ENCODE results near the gene DDX52.
A peak's percentile ranks its signal among the peaks of the same experiment; 100 is the strongest.
"Not testable (repeated sequence)": the region's sequence is repeated elsewhere in the genome, so short reads cannot be mapped to it uniquely, and the experiment has no call there.

DDX52 gene, protein sequence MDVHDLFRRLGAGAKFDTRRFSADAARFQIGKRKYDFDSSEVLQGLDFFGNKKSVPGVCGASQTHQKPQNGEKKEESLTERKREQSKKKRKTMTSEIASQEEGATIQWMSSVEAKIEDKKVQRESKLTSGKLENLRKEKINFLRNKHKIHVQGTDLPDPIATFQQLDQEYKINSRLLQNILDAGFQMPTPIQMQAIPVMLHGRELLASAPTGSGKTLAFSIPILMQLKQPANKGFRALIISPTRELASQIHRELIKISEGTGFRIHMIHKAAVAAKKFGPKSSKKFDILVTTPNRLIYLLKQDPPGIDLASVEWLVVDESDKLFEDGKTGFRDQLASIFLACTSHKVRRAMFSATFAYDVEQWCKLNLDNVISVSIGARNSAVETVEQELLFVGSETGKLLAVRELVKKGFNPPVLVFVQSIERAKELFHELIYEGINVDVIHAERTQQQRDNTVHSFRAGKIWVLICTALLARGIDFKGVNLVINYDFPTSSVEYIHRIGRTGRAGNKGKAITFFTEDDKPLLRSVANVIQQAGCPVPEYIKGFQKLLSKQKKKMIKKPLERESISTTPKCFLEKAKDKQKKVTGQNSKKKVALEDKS

DNA sequence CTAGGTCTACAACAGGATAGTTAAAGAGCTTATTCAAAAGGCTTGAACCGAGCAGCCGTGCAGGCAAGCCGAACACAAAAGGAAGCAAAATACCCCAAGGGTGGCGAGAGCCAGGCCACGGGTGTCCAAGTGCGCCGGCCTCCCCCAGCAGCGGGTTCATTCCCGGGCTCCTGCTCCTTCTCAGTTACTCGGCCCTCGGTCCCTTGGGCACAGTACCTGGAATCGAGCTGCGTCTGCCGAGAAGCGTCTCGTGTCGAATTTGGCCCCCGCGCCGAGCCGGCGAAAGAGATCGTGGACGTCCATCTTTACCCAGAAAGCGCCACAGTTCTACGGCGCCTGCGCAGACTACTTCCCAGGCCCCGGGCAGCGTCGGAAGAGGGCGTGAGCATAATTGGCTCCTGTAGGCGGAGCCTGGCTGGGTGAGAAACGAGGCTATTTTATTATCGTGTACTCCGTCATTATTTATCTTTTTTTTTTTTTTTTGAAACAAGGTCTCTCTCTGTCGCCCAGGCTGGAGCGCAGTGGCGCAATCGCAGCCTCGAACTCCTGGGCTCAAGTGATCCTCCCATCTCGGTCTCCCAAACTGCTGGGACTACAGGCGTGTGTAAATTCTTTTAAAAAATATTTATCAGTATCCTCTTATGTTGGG lies at the start of gene DDX52:
Gene DDX52 (minus strand): TSS at position 329 of the 649 bp plus-strand sequence. CDS start 26 bp downstream, at position 303.
- peak; percentile 59 for DNase-seq (ENCODE audit: low read depth)
- H3K4me3 ChIP-seq (ENCODE audit: low read depth, low read length), result peak within 1 kb of the TSS; percentile 90

DNA sequence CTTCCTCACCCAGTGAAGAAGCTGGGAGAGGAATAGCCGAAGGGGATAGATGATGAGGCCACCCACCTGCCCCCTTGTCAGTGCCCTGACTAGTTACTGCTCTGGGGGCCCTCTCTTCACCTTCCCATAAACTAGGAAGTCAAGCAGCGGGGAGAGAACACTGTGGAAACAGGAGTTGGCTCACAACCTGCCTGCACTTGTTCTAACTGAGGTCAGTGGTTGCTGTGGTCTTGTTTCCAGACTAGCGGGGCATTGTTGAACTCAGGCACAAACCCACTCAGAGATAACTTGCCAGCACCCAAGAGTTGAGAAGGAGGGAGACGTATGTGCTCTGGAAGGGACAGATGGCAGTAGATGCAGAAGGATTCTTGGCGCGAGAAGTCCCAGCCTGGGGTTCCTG lies 48.6 kb upstream of the DDX52 start:
- H3K4me3 ChIP-seq (ENCODE audit: low read depth, low read length), result no peak overlapping the region
- no peak for DNase-seq (ENCODE audit: low read depth)

DNA sequence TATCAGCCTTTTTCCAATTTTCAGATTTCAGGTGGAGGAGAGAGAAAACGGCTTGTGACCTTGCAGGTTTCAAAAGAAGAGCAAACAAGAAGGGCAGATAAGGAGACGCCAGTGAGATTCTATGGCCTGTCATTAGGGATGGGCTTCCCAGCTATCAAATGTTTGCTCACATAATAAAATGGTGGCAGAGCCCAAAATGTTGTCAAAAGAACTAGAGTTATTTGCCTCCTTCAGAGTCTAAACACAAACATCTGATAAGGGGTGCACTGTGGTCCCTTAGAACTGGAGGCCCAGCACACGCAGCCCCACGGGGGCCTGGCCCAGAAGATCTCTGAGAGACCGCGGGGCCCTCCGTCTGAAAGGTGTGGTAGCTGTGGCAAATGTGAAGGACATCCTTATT lies 46.1 kb upstream of the DDX52 start:
- no peak overlapping the region for H3K4me3 ChIP-seq (ENCODE audit: low read depth, low read length)
- DNase-seq (ENCODE audit: low read depth), result no peak

DNA sequence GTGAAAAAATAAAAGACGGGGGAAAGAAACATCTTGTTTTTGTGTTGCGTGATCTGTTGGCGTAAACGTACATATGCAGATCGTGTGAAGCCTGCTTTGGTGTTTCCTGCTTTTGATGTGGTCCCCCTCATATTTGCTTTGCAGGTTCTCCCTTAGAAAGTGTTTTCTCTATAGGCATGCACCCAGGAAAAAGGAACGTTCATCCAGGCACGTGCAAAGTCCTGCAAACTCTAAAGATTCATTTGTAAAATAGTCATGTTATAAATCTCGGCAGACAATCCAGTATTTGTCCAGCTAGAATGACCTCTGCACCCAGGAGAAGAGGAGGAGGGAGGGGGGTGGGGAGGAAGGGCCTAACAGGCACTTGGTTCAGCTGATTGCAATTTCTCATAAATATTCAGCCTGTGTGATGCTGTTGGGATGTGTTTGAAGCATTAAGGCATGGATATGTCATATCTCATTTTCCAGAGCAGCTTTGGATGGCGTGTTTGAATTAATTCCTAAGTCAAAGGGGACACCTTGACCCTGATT lies 40.3 kb upstream of the DDX52 start:
- no peak for DNase-seq (ENCODE audit: low read depth)
- no peak overlapping the region for H3K4me3 ChIP-seq (ENCODE audit: low read depth, low read length)

DNA sequence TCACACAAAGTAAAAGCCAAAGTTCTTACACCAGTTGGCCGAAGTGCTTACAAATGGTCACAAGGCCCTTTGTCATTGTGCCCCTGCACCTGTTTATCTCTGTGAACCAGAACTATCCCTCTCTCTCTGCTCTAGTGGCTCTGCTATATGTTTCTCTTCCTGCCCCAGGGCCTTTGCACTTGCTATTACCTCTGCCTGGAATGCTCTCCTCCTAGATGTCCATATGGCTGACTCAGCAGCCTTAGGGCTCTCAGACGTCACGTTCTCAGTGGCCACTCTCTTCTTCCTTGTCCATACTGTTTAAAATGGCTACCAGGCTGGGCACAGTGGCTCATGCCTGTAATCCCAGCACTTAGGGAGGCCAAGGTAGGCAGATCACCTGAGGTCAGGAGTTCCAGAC lies 38.8 kb upstream of the DDX52 start:
- no peak for DNase-seq (ENCODE audit: low read depth)
- no peak overlapping the region for H3K4me3 ChIP-seq (ENCODE audit: low read depth, low read length)

DNA sequence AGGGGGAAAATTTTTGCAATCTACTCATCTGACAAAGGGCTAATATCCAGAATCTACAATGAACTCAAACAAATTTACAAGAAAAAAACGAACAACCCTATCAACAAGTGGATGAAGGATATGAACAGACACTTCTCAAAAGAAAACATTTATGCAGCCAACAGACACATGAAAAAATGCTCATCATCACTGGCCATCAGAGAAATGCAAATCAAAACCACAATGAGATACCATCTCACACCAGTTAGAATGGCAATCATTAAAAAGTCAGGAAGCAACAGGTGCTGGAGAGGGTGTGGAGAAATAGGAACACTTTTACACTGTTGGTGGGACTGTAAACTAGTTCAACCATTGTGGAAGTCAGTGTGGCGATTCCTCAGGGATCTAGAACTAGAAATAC lies 36.7 kb upstream of the DDX52 start:
- DNase-seq (ENCODE audit: low read depth); H3K4me3 ChIP-seq (ENCODE audit: low read depth, low read length): not testable (repeated sequence)

DNA sequence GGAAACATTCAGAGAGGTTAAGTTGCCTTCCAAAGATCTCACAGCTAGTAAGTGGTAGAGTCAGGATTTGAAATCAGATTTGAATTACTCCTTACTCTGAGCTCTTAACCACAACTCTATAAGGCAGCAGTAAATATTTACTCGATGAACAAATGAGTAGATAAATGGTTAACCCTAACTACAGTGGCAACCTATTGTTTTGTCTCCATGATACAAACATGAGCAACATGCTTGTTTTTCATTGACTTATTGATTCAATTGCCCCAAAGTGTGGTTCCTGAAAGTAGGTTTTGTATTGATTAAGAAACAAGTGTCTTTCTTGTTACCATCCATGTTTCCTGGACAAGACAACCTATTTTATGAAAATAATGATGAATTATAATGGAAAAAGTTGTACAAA lies 34.8 kb upstream of the DDX52 start:
- no peak for DNase-seq (ENCODE audit: low read depth)
- no peak overlapping the region for H3K4me3 ChIP-seq (ENCODE audit: low read depth, low read length)

DNA sequence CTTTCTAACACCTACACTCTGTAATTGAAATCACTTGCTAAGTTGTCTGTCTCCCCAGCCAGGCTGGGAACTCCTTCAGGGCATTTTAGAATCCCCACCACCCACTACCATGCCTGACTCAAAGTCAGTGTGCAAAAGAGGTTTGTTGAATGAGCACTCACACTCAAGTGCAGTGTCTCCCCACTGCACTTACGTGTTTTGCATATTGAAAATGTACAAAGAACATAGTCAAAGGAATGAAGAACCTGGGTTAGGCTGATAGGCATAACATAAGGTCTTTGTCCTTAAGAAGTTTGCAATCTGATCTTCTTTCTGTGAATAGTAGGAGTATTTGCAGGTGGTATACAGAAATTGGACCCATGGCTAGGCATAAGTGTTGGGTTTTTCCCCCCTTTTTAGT lies 33.8 kb upstream of the DDX52 start:
- no peak for DNase-seq (ENCODE audit: low read depth)
- H3K4me3 ChIP-seq (ENCODE audit: low read depth, low read length), result no peak overlapping the region

DNA sequence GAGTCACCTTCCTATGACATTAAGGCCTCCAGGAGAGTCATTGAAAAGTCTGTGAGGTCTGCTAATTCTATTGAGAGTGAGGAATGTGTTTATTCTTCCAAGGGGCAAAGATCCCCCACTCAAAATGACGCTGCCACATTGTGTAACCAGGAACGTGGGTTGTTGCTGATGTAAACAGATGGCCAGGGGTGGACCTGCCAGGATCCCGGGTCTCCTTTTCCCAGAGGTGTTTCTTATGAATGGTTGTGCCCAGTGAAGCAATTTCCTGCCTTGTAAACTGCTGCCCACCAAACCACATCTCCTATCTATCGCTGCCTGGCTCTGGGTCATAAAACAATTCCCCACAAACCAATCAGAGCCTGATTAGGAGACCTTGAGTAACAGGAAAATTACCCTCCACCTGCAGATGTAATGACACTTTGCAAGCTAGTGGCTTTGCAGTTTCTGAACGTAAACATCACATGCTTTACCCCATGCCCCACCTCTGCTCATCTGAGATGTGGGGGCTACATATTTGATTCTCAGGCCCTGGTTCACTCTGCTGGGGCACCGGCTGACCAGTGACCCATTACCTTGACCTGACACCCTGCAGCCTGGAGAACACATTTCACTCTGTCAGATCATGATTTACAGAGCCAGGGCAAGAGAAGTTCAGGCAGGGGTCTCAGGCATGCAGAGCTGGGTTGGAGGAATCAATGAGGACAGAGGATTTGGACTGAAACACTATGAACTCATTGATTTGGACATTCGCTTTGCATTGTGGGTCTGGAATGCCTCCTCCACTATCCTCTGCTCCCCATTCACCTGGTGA lies 33.1 kb upstream of the DDX52 start:
- DNase-seq (ENCODE audit: low read depth), result no peak
- no peak overlapping the region for H3K4me3 ChIP-seq (ENCODE audit: low read depth, low read length)

DNA sequence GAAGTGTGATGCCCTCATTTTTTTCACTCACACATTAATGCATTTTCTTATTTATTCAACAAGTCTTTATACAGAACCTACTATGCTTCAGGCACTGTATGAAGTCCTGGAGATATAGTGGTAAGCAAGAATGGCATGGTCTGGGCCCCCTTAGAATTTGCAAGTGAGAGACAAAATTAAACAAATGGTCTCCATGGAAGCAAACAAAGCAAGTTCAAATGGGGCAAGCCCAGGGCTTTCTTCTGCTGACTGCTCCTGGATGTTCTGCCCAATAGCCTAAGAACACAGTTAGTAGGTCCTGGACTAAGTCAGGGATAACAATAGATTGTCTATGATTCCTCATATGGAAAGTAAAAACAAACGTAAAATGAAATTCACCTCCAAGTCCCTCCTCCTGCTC lies 31.3 kb upstream of the DDX52 start:
- no peak for DNase-seq (ENCODE audit: low read depth)
- no peak overlapping the region for H3K4me3 ChIP-seq (ENCODE audit: low read depth, low read length)

DNA sequence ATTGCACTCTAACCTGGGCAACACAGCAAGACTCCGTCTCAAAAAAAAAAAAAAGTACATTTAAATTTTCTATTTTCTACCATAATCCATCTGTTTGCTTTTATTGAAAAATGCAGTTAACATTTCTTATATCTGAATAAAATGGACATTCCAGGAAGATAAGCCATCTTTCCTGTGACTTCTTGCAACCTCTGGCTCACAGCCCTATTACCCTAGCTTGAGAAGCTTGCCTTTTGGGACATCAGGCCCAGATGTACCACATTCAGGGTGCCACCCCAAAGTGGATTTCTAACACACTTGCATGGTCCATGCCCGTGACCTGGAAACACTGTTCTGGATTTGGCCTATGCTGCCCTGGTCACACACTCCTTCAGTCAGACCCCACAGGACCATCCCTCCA lies 30.1 kb upstream of the DDX52 start:
- DNase-seq (ENCODE audit: low read depth), result no peak
- H3K4me3 ChIP-seq (ENCODE audit: low read depth, low read length), result no peak overlapping the region

DNA sequence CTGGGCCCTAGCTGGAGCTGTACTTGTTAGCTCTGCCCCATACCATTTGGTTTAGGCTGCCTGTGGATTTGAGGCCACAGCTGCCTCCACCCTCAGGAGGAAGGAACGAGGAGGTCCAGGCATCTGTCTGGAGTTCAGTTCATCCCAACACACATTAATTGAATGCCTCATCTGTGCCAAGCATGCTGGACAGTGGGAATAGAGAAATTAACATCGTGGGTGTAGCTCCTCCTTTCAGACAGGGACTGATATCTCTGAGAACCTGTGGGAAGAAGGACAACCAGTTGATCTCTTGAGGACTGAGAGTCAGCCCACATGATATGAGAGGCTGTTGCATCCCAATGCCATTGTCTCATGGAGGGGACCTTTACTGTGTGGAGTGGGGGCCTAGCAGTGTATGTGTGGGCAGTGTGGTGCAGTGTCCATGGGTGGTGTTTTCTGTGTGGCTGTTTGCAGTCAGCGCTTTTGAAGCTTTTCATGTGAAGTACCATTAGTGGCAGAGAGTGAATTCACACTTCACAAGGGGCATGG lies 29.4 kb upstream of the DDX52 start:
- no peak for DNase-seq (ENCODE audit: low read depth)

DNA sequence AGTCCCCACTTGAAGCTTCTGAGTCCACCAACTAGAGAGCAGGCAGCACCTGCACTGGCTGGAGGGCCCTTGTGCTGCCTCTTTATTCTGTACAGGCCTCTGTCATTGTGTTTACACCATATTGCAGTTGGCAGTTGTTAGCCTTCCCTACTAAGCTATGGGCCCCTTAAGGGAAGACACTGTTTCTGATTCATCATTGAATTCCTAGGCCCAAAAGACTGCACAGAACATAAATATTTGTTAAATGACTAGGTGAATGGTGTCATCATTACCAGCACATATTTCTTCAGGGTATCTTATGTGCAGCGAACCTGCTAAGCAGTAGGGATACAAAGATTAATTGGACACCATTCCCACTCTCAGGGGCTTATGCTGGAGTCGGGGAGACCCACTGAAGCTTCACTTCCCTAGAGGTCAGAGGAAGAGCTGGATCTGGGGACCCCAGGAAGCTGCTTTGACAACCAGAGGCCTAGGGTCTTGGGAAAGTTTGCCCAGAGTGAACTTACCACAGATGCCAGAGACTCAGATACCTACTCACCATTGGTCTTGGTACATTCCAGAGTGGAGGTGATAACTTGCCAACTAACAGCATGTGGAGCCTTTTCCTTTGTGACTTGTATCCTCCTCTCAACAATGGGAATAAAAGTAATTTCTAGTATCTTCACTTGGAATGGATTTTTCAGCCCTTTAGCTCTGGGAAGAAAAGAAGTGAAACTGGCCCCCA lies 28.7 kb upstream of the DDX52 start:
- H3K4me3 ChIP-seq (ENCODE audit: low read depth, low read length), result no peak overlapping the region
- peak; percentile 81 for DNase-seq (ENCODE audit: low read depth)

More for the DNA sequence above, 29.4 kb upstream of the DDX52 start:
- H3K4me3 ChIP-seq (ENCODE audit: low read depth, low read length), result no peak overlapping the region

DNA sequence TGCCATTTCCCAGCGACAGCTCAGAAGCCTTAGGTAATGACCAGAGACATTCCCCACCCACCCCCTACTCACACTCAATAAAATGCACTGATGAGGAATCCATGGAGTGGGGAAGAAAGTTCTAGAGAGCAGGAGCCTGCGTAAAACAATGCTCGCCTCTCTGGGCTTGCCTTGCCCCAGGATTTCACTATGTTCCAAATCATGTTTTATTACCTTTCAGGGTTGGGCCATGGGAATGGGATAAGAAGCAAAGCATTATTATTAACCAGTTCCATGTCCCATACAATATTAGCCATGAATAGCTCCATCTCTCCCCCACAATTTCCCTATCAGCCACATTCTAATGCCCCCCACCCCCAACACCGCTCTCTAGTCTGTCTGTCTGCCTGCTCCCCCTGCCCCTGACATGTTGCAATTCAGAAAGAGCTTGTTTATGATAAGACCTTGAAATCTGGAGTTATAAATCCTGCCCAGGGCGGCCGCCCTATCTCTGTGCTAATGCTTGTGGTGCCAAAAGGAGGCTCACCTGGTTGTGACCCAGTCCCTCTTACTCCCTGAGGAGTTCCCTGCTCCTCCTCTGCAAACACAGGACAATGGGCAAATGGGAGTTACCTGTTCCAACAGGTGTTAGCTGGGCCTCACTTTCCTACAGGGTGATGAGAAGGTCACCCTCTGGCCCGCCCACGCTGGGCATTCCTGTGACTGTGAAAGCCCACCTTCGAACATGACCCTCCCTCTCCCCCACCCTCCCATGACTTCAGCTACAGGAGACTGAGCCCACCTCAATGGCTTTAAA lies 28.0 kb upstream of the DDX52 start:
- no peak overlapping the region for H3K4me3 ChIP-seq (ENCODE audit: low read depth, low read length)
- DNase-seq (ENCODE audit: low read depth), result no peak

DNA sequence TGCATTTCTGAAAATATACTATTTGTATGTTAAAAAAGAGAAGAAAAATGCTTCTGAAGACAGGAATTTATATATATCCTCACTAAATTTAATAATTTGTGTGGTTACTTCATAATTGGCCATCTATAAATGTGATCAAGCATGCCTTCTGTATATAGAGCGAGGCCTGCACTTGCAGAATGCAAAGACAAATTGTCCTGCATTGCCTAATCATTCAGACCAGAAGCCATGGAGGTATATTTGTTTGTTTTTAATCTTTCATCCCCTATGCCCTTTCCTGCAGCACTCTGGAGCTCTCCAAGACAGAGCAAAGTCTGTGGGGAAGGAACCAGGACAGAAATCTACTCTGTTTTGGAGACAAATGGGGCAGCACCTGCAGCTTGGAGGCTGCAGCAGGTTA lies 23.8 kb upstream of the DDX52 start:
- no peak for DNase-seq (ENCODE audit: low read depth)
- no peak overlapping the region for H3K4me3 ChIP-seq (ENCODE audit: low read depth, low read length)

DNA sequence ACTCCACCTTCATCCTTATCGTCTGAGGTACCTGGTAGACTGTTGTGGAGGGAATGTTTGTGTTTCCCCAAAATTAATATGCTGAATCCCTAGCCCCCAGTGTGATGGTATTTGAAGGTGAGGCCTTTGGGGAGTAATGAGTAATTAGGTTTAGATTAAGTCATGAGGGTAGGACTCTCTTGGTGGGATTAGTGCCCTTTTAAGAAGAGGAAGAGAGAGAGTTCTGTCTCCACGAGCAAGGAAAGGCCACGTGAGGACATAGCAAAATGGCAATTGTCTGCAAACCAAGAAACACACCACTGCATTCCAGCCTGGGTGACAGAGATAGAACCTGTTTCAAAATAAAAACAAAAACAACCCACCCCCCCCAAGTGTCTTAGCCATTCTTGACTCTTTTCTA lies 21.0 kb upstream of the DDX52 start:
- H3K4me3 ChIP-seq (ENCODE audit: low read depth, low read length), result no peak overlapping the region
- no peak for DNase-seq (ENCODE audit: low read depth)

DNA sequence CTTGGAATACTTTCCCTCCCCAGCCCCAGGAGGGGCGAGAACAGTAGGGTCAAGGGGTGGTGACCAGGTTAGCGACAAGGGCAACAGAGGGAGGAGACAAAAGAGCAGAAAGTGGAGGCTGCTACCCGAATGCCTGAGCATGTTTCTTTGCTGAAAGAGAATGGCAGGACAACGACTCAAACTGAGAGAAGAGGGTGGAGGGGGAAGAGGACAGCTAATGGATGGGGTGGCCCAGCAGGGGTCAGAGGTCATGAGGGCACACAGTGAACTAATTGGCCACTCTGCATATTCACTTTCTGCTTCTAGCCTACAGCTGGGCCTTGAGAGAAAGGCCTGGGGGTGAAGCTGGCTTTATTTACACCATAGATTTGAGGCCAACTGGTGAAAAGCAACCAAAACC lies 19.1 kb upstream of the DDX52 start:
- no peak overlapping the region for H3K4me3 ChIP-seq (ENCODE audit: low read depth, low read length)
- no peak for DNase-seq (ENCODE audit: low read depth)

DNA sequence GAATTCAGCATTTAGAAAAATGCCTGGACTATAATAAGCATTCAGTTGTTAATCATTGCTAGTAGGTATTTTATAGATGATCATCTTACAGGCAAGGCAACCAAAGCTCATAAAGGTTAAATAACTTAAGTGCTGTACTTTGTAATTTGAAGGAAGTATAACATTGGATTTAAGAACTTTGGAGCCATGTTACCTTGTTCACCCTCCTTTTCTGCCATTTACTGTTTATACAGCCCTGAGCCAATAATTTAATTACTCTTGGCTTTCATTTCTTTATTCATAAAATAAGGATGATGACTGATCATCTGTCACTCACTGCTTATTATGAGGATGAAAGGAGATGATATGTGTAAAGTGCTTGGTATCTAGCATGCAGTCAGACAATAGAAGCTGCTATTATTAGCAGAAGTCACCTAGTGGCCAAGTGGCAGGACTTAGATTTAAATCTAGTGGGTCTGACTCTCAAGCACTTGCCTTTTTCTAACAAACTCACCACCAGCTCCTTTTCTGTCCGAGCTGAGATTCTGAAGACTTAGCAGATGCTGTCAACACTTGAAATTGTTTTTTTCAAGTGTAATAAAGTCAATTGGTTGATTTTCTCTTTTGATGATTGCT lies 18.3 kb upstream of the DDX52 start:
- DNase-seq (ENCODE audit: low read depth), result no peak
- H3K4me3 ChIP-seq (ENCODE audit: low read depth, low read length), result no peak overlapping the region
